Measurements from ENCODE around the gene MYORG. TPM values are rescaled to one million over a fixed set of nuclear protein-coding genes. Genes with fewer than 3 reads are reported as not detected.

Gene MYORG
- total RNA-seq: 1.3 and 2.1 TPM in 2 replicates

GRCh38 chr9:34376596-34377403 is at the start of gene MYORG:
Gene MYORG (minus strand): TSS chr9:34376898. CDS start chr9:34372943, 3,955 bp downstream.

GRCh38 chr9:34328987-34329832 is 47.5 kb downstream of the MYORG start, which contains the start of the genes KIF24 and NUDT2:
Gene KIF24 (minus strand): TSS chr9:34329268. CDS start chr9:34311346, 17,922 bp downstream.
Gene NUDT2 (plus strand): TSS chr9:34329569. CDS start chr9:34339040, 9,471 bp downstream.

Other genes starting within 250 kb of the MYORG start
- gene UBAP1, start 197.9 kb downstream of the MYORG start, total RNA-seq: 37.8 and 48.6 TPM in 2 replicates
- gene KIF24, start 47.6 kb downstream of the MYORG start, total RNA-seq: 2.1 and 2.5 TPM in 2 replicates
- 27.1 and 46.0 TPM in 2 replicates for gene NUDT2, start 47.3 kb downstream of the MYORG start, total RNA-seq
- 12.5 and 13.4 TPM in 2 replicates for gene FAM219A, start 81.7 kb upstream of the MYORG start, total RNA-seq
- not detected in 2 replicates for gene DNAI1, start 81.9 kb upstream of the MYORG start, total RNA-seq
- gene ENHO, start 146.1 kb upstream of the MYORG start, total RNA-seq: not detected in 2 replicates
- 1.1 TPM in 1 of 2 replicates, not detected in the other for gene CNTFR, start 212.8 kb upstream of the MYORG start, total RNA-seq
- 30.1 and 42.9 TPM in 2 replicates for gene RPP25L, start 235.2 kb upstream of the MYORG start, total RNA-seq
- 115 and 177 TPM in 2 replicates for gene DCTN3, start 243.6 kb upstream of the MYORG start, total RNA-seq